Thoracic aorta (tissue), 2 donors: Measurements from ENCODE around the gene UBN1. TPM values are rescaled to one million over a fixed set of nuclear protein-coding genes. Genes with fewer than 3 reads are reported as not detected.

Experiments
- ATAC-seq: fragments of 150-250 bp; one replicate; pipeline ENCODE4 v1.8.0; 2017; ENCODE audit warnings: low read depth; ENCODE audit not compliant: insufficient number of reproducible peaks, low FRiP score
- DNase-seq: peaks from one replicate; pipeline ENCODE4 v3.0.0-alpha.2; 2020; ENCODE audit warnings: low spot score
- H3K27ac ChIP-seq, 2 donors: fragments of 200-600 bp; sonication (generic); 1 replicate in 1 of 2; 2 replicates in 1 of 2; pipeline ENCODE4 v1.5.1; 2016; ENCODE audit warnings: mild to moderate bottlenecking in 2 of 2, moderate library complexity in 2 of 2
- H3K27me3 ChIP-seq: fragments of 200-600 bp; sonication (generic); replicated peaks from 2 replicates; pipeline ENCODE4 v1.6.0; 2016; ENCODE audit warnings: mild to moderate bottlenecking; ENCODE audit not compliant: insufficient read depth
- H3K36me3 ChIP-seq: fragments of 200-600 bp; sonication (generic); one replicate; pipeline ENCODE4 v1.5.1; 2016
- H3K4me1 ChIP-seq, 2 donors: fragments of 200-600 bp; sonication (generic); 1 replicate in 1 of 2; 2 replicates in 1 of 2; pipeline versions ENCODE4 v1.5.1 to v1.6.0; 2016; ENCODE audit warnings: low read depth in 2 of 2, mild to moderate bottlenecking in 1 of 2; ENCODE audit not compliant: control insufficient read depth in 1 of 2
- H3K4me3 ChIP-seq: fragments of 200-600 bp; sonication (generic); 2 replicates; pipeline ENCODE4 v1.5.1; 2016; ENCODE audit warnings: mild to moderate bottlenecking
- H3K9me3 ChIP-seq: fragments of 200-600 bp; sonication (generic); 2 replicates; pipeline ENCODE4 v1.5.1; 2016
- total RNA-seq, 2 donors: library from RNA; depleted of rRNA; stranded (reverse); fragments of >200 nt; gene quantifications; one replicate each; pipeline versions ENCODE4 v1.1.0 to v1.2.3, GENCODE V29; 2016
- TF ChIP-seq, protein P1 (sequence below): fragments of 200-600 bp; sonication (generic); IDR thresholded peaks from one replicate; pipeline ENCODE4 v1.5.1; 2019; ENCODE audit warnings: antibody characterized with exemption

UBN1 gene
- total RNA-seq, 2 donors from 2014 or later = 27.1 to 37.0 TPM

DNA sequence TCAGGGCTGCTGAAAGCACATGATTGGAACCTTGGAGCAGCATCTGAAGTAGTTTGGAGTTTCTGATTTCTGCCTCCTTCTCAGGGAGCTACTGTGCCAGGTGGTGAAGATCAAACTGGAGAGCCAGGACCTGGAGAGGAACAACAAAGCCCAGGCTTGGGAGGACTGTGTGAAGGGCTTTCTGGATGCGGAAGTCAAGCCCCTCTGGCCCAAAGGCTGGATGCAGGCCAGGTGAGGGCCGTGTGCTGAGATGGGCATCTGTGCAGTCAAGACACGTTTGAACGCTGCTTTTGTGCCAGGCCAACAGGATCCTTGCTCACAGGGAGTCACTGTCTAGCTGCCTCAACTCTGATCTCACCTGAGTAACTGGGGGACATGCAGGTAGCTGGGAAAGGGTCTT lies 23.8 kb downstream of the UBN1 start:
- peaks cover 48% of the 10 kb centered on the region for H3K36me3 ChIP-seq

GRCh38 chr16:4873091-4873490 lies 25.8 kb downstream of the UBN1 start:
- DNase-seq (no peak), ATAC-seq (no peak)
- TF ChIP-seq, protein P1, sequence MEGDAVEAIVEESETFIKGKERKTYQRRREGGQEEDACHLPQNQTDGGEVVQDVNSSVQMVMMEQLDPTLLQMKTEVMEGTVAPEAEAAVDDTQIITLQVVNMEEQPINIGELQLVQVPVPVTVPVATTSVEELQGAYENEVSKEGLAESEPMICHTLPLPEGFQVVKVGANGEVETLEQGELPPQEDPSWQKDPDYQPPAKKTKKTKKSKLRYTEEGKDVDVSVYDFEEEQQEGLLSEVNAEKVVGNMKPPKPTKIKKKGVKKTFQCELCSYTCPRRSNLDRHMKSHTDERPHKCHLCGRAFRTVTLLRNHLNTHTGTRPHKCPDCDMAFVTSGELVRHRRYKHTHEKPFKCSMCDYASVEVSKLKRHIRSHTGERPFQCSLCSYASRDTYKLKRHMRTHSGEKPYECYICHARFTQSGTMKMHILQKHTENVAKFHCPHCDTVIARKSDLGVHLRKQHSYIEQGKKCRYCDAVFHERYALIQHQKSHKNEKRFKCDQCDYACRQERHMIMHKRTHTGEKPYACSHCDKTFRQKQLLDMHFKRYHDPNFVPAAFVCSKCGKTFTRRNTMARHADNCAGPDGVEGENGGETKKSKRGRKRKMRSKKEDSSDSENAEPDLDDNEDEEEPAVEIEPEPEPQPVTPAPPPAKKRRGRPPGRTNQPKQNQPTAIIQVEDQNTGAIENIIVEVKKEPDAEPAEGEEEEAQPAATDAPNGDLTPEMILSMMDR = no peak
- H3K4me1 ChIP-seq = no peaks in the 10 kb centered on the region
- H3K9me3 ChIP-seq = no peaks in the 10 kb centered on the region
- H3K4me3 ChIP-seq = no peak overlapping the region
- H3K36me3 ChIP-seq = peaks cover 64% of the 10 kb centered on the region
- no peak overlapping the region for H3K27ac ChIP-seq
- no peaks in the 10 kb centered on the region for H3K27me3 ChIP-seq

More for the DNA sequence above, 23.8 kb downstream of the UBN1 start:
- H3K27me3 ChIP-seq = no peaks in the 10 kb centered on the region
- TF ChIP-seq, protein P1 = no peak
- ATAC-seq = no peak
- H3K4me3 ChIP-seq = no peak overlapping the region
- DNase-seq = no peak
- no peaks in the 10 kb centered on the region for H3K9me3 ChIP-seq
- H3K27ac ChIP-seq = no peak overlapping the region
- no peaks in the 10 kb centered on the region for H3K4me1 ChIP-seq

DNA sequence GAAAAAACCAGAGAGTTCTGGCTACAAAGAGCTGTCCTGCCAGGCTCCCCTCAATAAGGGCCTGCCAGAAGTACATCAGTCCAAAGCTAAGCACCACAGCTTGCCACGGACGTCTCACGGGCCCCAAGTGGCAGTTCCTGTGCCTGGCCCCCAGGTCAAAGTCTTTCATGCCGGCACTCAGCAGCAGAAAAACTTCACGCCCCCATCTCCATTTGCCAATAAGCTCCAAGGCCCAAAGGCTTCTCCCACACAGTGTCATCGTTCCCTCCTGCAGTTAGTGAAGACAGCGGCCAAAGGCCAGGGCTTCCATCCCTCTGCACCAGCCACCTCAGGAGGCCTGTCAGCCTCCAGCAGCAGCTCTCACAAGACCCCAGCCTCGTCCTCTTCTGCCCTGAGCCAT lies 27.4 kb downstream of the UBN1 start:
- TF ChIP-seq, protein P1 = no peak
- H3K36me3 ChIP-seq = peaks cover 69% of the 10 kb centered on the region
- H3K4me3 ChIP-seq = no peak overlapping the region
- ATAC-seq (no peak), DNase-seq (no peak)
- H3K27ac ChIP-seq = no peak overlapping the region
- H3K27me3 ChIP-seq = no peaks in the 10 kb centered on the region
- no peaks in the 10 kb centered on the region for H3K4me1 ChIP-seq
- H3K9me3 ChIP-seq = no peaks in the 10 kb centered on the region

DNA sequence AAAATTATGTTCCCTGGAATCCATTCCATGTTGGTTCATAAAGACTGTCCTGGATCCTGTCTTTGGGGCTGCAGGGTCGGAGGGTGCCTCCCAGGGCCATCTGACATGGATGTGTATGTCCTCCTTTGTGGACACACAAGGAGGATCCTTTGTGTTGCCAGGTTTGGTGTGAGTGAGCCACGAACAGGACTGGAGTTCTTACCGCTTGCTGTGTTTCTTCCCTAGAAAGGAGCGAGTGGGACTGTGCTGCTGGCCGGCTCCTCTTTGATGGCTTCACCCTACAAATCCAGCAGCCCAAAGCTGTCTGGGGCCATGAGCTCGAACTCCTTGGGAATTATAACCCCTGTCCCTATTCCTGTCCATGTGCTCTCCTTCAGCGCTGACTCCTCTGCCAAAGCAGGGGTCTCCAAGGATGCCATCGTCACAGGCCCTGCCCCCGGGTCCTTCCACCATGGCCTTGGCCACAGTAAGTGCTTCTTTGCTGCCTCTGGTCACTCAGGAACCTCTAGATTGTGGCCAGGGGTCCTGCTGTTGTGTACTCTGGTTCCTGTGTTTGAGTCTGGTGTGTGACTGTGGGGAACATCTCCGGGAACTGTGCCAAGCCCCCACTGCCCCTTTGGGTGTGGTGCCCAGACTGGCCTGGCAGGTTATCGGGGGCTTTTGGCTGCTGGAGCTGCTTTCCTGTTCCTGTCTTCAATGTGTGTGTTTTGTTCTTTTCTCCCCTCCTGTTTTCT lies 29.5 kb downstream of the UBN1 start:
- Histone ChIP-seq H3K9me3 (no peaks in the 10 kb centered on the region), H3K27ac (no peak overlapping the region), H3K4me3 (no peak overlapping the region), H3K36me3 (peaks cover 77% of the 10 kb centered on the region), H3K27me3 (no peaks in the 10 kb centered on the region), H3K4me1 (no peaks in the 10 kb centered on the region)
- TF ChIP-seq, protein P1 = no peak
- no peak for DNase-seq
- ATAC-seq = no peak

DNA sequence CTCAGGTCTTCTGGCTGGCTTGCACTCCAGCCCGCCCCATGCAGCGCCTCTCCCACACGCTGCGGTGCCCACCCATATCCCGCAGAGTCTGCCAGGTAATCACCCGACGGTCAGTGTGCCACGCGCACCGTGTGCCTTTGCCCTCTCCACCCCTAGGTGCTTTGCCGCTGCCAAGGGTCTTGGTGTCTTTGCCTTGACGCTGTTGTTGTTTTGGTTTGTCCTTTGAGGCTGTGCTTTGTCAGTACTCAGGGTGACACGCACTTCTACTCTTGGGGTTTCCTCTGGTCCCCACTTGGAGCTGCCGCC lies 30.1 kb downstream of the UBN1 start:
- DNase-seq = no peak
- TF ChIP-seq, protein P1 = no peak
- no peak overlapping the region for H3K27ac ChIP-seq
- no peaks in the 10 kb centered on the region for H3K4me1 ChIP-seq
- H3K27me3 ChIP-seq = no peaks in the 10 kb centered on the region
- H3K36me3 ChIP-seq = peaks cover 78% of the 10 kb centered on the region
- no peak for ATAC-seq
- H3K4me3 ChIP-seq = no peak overlapping the region
- H3K9me3 ChIP-seq = no peaks in the 10 kb centered on the region
